UCSD-AML1 (cell line): ENCODE data around the gene RGSL1.
"Not testable (repeated sequence)": the region's sequence is repeated elsewhere in the genome, so short reads cannot be mapped to it uniquely, and the experiment has no call there.

Experiments used
- DNase-seq: peaks from one replicate; lab custom pipeline; 2025; ENCODE audit not compliant: unreplicated experiment; lab: John Stamatoyannopoulos, UW

RGSL1 gene

GRCh38 chr1:182446033-182446669, 3.8 kb upstream of the RGSL1 start:
- no peak for DNase-seq

- DNase-seq: not testable (repeated sequence)
Measured at GRCh38 chr1:182447124-182447523, 2.8 kb upstream of the RGSL1 start.

- DNase-seq: no peak
Measured at GRCh38 chr1:182447660-182448059, 2.3 kb upstream of the RGSL1 start.

- DNase-seq: no peak
Measured at GRCh38 chr1:182453631-182454030, 3.7 kb downstream of the RGSL1 start.

- no peak for DNase-seq
Measured at GRCh38 chr1:182457844-182458243, 7.9 kb downstream of the RGSL1 start.

- DNase-seq: no peak
Measured at GRCh38 chr1:182459949-182460348, 10.0 kb downstream of the RGSL1 start.

- DNase-seq: no peak
Measured at GRCh38 chr1:182460550-182460951, 10.6 kb downstream of the RGSL1 start.

GRCh38 chr1:182473556-182473955, 23.6 kb downstream of the RGSL1 start:
- no peak for DNase-seq

- DNase-seq: no peak
Measured at GRCh38 chr1:182476625-182477024, 26.7 kb downstream of the RGSL1 start.

GRCh38 chr1:182478238-182478637, 28.3 kb downstream of the RGSL1 start:
- no peak for DNase-seq

- DNase-seq: no peak
Measured at GRCh38 chr1:182484067-182484466, 34.1 kb downstream of the RGSL1 start.

GRCh38 chr1:182484531-182485257, 34.7 kb downstream of the RGSL1 start:
- peak; percentile 40 for DNase-seq

- DNase-seq: no peak
Measured at GRCh38 chr1:182485861-182486260, 35.9 kb downstream of the RGSL1 start.

- no peak for DNase-seq
Measured at GRCh38 chr1:182488803-182489202, 38.9 kb downstream of the RGSL1 start.

GRCh38 chr1:182493063-182493462, 43.1 kb downstream of the RGSL1 start:
- DNase-seq: no peak

GRCh38 chr1:182495002-182495401, 45.1 kb downstream of the RGSL1 start:
- no peak for DNase-seq

GRCh38 chr1:182495693-182496092, 45.7 kb downstream of the RGSL1 start:
- DNase-seq: no peak

GRCh38 chr1:182507685-182508084, 57.7 kb downstream of the RGSL1 start:
- DNase-seq: no peak

- no peak for DNase-seq
Measured at GRCh38 chr1:182515556-182515955, 65.6 kb downstream of the RGSL1 start.

GRCh38 chr1:182520736-182521135, 70.8 kb downstream of the RGSL1 start:
- no peak for DNase-seq

- no peak for DNase-seq
Measured at GRCh38 chr1:182525342-182525741, 75.4 kb downstream of the RGSL1 start.

- DNase-seq: no peak
Measured at GRCh38 chr1:182527680-182528079, 77.7 kb downstream of the RGSL1 start.

- not testable (repeated sequence) for DNase-seq
Measured at GRCh38 chr1:182528206-182528605, 78.3 kb downstream of the RGSL1 start.
